HEK293 (cell line): Measurements from ENCODE around the gene KIAA1958.

ENCODE experiments used
- BCL11A ChIP-seq: fragments of 450-650 bp; formaldehyde crosslinking; IDR thresholded peaks from 2 replicates; pipeline ENCODE4 v1.5.1; 2016; ENCODE audit warnings: low read depth, missing biosample characterization, missing genetic modification characterization
- TCF7L2 ChIP-seq: IDR thresholded peaks from 2 replicates; pipeline ENCODE4 v1.6.1; 2011; ENCODE audit warnings: low read depth, mild to moderate bottlenecking, inconsistent platforms, low read length, moderate library complexity, borderline replicate concordance
- TRIM28 ChIP-seq: IDR thresholded peaks from 2 replicates; pipeline ENCODE4 v1.6.1; 2011; ENCODE audit warnings: low read length, control low read depth, borderline replicate concordance
- YY1 ChIP-seq: fragments of 450-650 bp; formaldehyde crosslinking; IDR thresholded peaks from 2 replicates; pipeline ENCODE4 v1.5.1; 2018; ENCODE audit warnings: missing biosample characterization, missing genetic modification characterization
- ZBTB20 ChIP-seq: fragments of 450-650 bp; formaldehyde crosslinking; IDR thresholded peaks from 2 replicates; pipeline ENCODE4 v1.5.1; 2016; ENCODE audit warnings: missing biosample characterization, missing genetic modification characterization
- ZBTB8A ChIP-seq: fragments of 450-650 bp; formaldehyde crosslinking; IDR thresholded peaks from 2 replicates; pipeline ENCODE4 v1.5.1; 2016; ENCODE audit warnings: missing biosample characterization, missing genetic modification characterization
- ZFP3 ChIP-seq: fragments of 450-650 bp; formaldehyde crosslinking; IDR thresholded peaks from 2 replicates; pipeline ENCODE4 v1.5.1; 2016; ENCODE audit warnings: low read depth, missing biosample characterization, missing genetic modification characterization
- ZNF274 ChIP-seq, 2 experiments: fragments of 200-500 bp in 1 of 2; fragments of 450-650 bp in 1 of 2; sonication (Bioruptor generic) in 1 of 2; formaldehyde crosslinking in 1 of 2; IDR thresholded peaks; 2 replicates each; pipeline versions ENCODE4 v1.5.1 to v1.6.1; 2014 to 2016; ENCODE audit warnings: borderline replicate concordance in 1 of 2, inconsistent platforms in 1 of 2, low read length in 1 of 2, missing biosample characterization in 1 of 2, missing genetic modification characterization in 1 of 2
- ZNF404 ChIP-seq: fragments of 450-650 bp; formaldehyde crosslinking; IDR thresholded peaks from 2 replicates; pipeline ENCODE4 v1.5.1; 2017; ENCODE audit warnings: missing biosample characterization, missing genetic modification characterization
- ZNF610 ChIP-seq: fragments of 450-650 bp; formaldehyde crosslinking; IDR thresholded peaks from 2 replicates; pipeline ENCODE4 v1.5.1; 2016; ENCODE audit warnings: missing biosample characterization, missing genetic modification characterization, borderline replicate concordance
- ZNF747 ChIP-seq: fragments of 450-650 bp; formaldehyde crosslinking; IDR thresholded peaks from 2 replicates; pipeline ENCODE4 v1.5.1; 2016; ENCODE audit warnings: missing biosample characterization, missing genetic modification characterization
- TF ChIP-seq, protein P1 (sequence below): fragments of 450-650 bp; formaldehyde crosslinking; IDR thresholded peaks from 2 replicates; pipeline ENCODE4 v1.5.1; 2016; ENCODE audit warnings: missing biosample characterization, missing genetic modification characterization, borderline replicate concordance
- TF ChIP-seq, protein P2 (sequence below): fragments of 450-650 bp; formaldehyde crosslinking; IDR thresholded peaks from 2 replicates; pipeline ENCODE4 v1.5.1; 2016; ENCODE audit warnings: missing biosample characterization, missing genetic modification characterization

DNA sequence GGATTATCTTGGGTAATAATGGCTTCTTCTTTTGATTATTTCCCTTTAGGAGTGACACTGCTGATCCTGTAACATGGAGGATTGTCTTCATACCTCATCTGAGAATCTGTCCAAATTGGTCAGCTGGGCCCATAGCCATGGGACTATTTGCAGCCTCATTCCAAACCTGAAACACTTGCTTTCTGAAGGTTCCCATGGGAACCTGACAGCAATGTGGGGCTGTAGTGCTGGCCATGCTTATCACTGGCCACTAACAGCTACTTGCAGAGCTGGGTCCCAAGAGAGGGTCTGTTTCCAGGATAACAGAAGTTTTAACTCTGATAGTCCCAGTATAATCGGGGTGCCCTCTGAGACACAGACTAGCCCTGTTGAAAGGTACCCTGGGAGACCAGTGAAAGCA, 87.4 kb downstream of the KIAA1958 start:
- TF ChIP-seq ZBTB8A (tag by site-specific recombination) (no peak), YY1 (no peak), TCF7L2 (no peak), TRIM28 (no peak), ZNF610 (tag by site-specific recombination) (no peak), ZFP3 (tag by site-specific recombination) (no peak), BCL11A (tag by site-specific recombination) (no peak), ZNF404 (tag by site-specific recombination) (no peak), ZBTB20 (no peak), ZNF274 (IDR thresholded peaks at IDR 0.05; ENCODE audit: low read length) (no peak), ZNF274 (tag by site-specific recombination; IDR thresholded peaks at IDR 0.05; ENCODE audit: borderline replicate concordance) (no peak), ZNF747 (no peak)
- TF ChIP-seq, protein P1, sequence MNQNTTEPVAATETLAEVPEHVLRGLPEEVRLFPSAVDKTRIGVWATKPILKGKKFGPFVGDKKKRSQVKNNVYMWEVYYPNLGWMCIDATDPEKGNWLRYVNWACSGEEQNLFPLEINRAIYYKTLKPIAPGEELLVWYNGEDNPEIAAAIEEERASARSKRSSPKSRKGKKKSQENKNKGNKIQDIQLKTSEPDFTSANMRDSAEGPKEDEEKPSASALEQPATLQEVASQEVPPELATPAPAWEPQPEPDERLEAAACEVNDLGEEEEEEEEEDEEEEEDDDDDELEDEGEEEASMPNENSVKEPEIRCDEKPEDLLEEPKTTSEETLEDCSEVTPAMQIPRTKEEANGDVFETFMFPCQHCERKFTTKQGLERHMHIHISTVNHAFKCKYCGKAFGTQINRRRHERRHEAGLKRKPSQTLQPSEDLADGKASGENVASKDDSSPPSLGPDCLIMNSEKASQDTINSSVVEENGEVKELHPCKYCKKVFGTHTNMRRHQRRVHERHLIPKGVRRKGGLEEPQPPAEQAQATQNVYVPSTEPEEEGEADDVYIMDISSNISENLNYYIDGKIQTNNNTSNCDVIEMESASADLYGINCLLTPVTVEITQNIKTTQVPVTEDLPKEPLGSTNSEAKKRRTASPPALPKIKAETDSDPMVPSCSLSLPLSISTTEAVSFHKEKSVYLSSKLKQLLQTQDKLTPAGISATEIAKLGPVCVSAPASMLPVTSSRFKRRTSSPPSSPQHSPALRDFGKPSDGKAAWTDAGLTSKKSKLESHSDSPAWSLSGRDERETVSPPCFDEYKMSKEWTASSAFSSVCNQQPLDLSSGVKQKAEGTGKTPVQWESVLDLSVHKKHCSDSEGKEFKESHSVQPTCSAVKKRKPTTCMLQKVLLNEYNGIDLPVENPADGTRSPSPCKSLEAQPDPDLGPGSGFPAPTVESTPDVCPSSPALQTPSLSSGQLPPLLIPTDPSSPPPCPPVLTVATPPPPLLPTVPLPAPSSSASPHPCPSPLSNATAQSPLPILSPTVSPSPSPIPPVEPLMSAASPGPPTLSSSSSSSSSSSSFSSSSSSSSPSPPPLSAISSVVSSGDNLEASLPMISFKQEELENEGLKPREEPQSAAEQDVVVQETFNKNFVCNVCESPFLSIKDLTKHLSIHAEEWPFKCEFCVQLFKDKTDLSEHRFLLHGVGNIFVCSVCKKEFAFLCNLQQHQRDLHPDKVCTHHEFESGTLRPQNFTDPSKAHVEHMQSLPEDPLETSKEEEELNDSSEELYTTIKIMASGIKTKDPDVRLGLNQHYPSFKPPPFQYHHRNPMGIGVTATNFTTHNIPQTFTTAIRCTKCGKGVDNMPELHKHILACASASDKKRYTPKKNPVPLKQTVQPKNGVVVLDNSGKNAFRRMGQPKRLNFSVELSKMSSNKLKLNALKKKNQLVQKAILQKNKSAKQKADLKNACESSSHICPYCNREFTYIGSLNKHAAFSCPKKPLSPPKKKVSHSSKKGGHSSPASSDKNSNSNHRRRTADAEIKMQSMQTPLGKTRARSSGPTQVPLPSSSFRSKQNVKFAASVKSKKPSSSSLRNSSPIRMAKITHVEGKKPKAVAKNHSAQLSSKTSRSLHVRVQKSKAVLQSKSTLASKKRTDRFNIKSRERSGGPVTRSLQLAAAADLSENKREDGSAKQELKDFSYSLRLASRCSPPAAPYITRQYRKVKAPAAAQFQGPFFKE, result no peak
- TF ChIP-seq, protein P2, sequence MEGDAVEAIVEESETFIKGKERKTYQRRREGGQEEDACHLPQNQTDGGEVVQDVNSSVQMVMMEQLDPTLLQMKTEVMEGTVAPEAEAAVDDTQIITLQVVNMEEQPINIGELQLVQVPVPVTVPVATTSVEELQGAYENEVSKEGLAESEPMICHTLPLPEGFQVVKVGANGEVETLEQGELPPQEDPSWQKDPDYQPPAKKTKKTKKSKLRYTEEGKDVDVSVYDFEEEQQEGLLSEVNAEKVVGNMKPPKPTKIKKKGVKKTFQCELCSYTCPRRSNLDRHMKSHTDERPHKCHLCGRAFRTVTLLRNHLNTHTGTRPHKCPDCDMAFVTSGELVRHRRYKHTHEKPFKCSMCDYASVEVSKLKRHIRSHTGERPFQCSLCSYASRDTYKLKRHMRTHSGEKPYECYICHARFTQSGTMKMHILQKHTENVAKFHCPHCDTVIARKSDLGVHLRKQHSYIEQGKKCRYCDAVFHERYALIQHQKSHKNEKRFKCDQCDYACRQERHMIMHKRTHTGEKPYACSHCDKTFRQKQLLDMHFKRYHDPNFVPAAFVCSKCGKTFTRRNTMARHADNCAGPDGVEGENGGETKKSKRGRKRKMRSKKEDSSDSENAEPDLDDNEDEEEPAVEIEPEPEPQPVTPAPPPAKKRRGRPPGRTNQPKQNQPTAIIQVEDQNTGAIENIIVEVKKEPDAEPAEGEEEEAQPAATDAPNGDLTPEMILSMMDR (tag by site-specific recombination), result no peak
